Neuronal stem cell (in vitro differentiated cells): ENCODE data around the gene PRXL2B.

Experiments used
- DNase-seq: peaks from one replicate; pipeline ENCODE4 v3.0.0-alpha.2; 2013; ENCODE audit warnings: low spot score
- H2AFZ ChIP-seq: one replicate; pipeline ENCODE4 v1.6.1; 2013; ENCODE audit warnings: mild to moderate bottlenecking, low read length, inconsistent platforms
- H2AK5ac ChIP-seq: 2 replicates; pipeline ENCODE4 v1.6.1; 2013; ENCODE audit warnings: low read depth, mild to moderate bottlenecking, inconsistent platforms, low read length, moderate library complexity, mixed read lengths
- H2BK120ac ChIP-seq: 2 replicates; pipeline ENCODE4 v1.6.1; 2013; ENCODE audit warnings: low read depth, mild to moderate bottlenecking, inconsistent platforms, low read length, moderate library complexity, mixed read lengths
- H2BK12ac ChIP-seq: one replicate; pipeline ENCODE4 v1.6.1; 2013; ENCODE audit warnings: low read length, inconsistent platforms
- H2BK15ac ChIP-seq: 2 replicates; pipeline ENCODE4 v1.6.1; 2013; ENCODE audit warnings: mild to moderate bottlenecking, low read length, inconsistent platforms, mixed read lengths
- H2BK5ac ChIP-seq: one replicate; pipeline ENCODE4 v1.6.1; 2013; ENCODE audit warnings: inconsistent platforms, mild to moderate bottlenecking, low read length, moderate library complexity
- H3K14ac ChIP-seq: one replicate; pipeline ENCODE4 v1.6.1; 2013; ENCODE audit warnings: low read length, inconsistent platforms
- H3K18ac ChIP-seq: 2 replicates; pipeline ENCODE4 v1.6.1; 2013; ENCODE audit warnings: low read length, inconsistent platforms
- H3K23ac ChIP-seq: 2 replicates; pipeline ENCODE4 v1.6.1; 2013; ENCODE audit warnings: low read depth, mild to moderate bottlenecking, mixed read lengths, low read length, inconsistent platforms; ENCODE audit not compliant: poor library complexity
- H3K27ac ChIP-seq: replicated peaks from 3 replicates; pipeline ENCODE4 v1.5.1; 2013; ENCODE audit warnings: low read length, inconsistent platforms
- H3K27me3 ChIP-seq, 3 experiments: 2 replicates each; pipeline ENCODE4 v1.6.1; 2013; ENCODE audit warnings: low read length in 3 of 3, mild to moderate bottlenecking in 2 of 3, inconsistent platforms in 1 of 3, low read depth in 1 of 3, mixed read lengths in 1 of 3, moderate library complexity in 1 of 3; ENCODE audit not compliant: control insufficient read depth in 3 of 3, insufficient read depth in 3 of 3
- H3K36me3 ChIP-seq, 2 donors: replicated peaks in 1 of 2; 2 replicates each; pipeline ENCODE4 v1.6.1; 2013; ENCODE audit warnings: low read length in 2 of 2; ENCODE audit not compliant: control insufficient read depth in 2 of 2, insufficient read depth in 2 of 2
- H3K4ac ChIP-seq: 2 replicates; pipeline ENCODE4 v1.6.1; 2013; ENCODE audit warnings: inconsistent platforms, mild to moderate bottlenecking, low read length, moderate library complexity
- H3K4me1 ChIP-seq, 2 donors: 1 replicate in 1 of 2; 2 replicates in 1 of 2; pipeline ENCODE4 v1.6.1; 2013; ENCODE audit warnings: low read length in 2 of 2, low read depth in 1 of 2; ENCODE audit not compliant: control insufficient read depth in 2 of 2, insufficient read depth in 1 of 2
- H3K4me2 ChIP-seq: one replicate; pipeline ENCODE4 v1.6.1; 2013; ENCODE audit warnings: mild to moderate bottlenecking, low read length, inconsistent platforms; ENCODE audit not compliant: insufficient read depth, poor library complexity, severe bottlenecking
- H3K4me3 ChIP-seq, 2 donors: 2 replicates each; pipeline ENCODE4 v1.5.1; 2013; ENCODE audit warnings: low read length in 2 of 2, mild to moderate bottlenecking in 2 of 2, inconsistent platforms in 1 of 2, moderate library complexity in 1 of 2
- H3K79me1 ChIP-seq: one replicate; pipeline ENCODE4 v1.6.1; 2013; ENCODE audit warnings: low read depth, mild to moderate bottlenecking, inconsistent platforms, low read length, moderate library complexity
- H3K9ac ChIP-seq: one replicate; pipeline ENCODE4 v1.6.1; 2013; ENCODE audit warnings: mild to moderate bottlenecking, low read depth, low read length, inconsistent platforms; ENCODE audit not compliant: poor library complexity
- H3K9me3 ChIP-seq, 2 donors: replicated peaks in 1 of 2; 2 replicates each; pipeline versions ENCODE3 to v1.6.1; 2013; ENCODE audit warnings: low read length in 2 of 2, mild to moderate bottlenecking in 2 of 2, inconsistent platforms in 1 of 2, low read depth in 1 of 2, mixed read lengths in 1 of 2, moderate library complexity in 1 of 2; ENCODE audit not compliant: control insufficient read depth in 2 of 2, insufficient read depth in 1 of 2
- H4K8ac ChIP-seq: one replicate; pipeline ENCODE4 v1.6.1; 2013; ENCODE audit warnings: low read depth, mild to moderate bottlenecking, inconsistent platforms, low read length, moderate library complexity
- H4K91ac ChIP-seq: one replicate; pipeline ENCODE4 v1.6.1; 2013; ENCODE audit warnings: low read length, low read depth, mild to moderate bottlenecking, inconsistent platforms; ENCODE audit not compliant: poor library complexity
- WGBS, 2 donors: extraction: QIAGEN DNeasy Blood & Tissue Kit; methylation state at CpG; one replicate each; pipeline ENCODE4 v1.1.7; 2013; ENCODE audit warnings: missing lambda C conversion rate in 2 of 2, mixed read lengths in 1 of 2; ENCODE audit not compliant: insufficient read length in 2 of 2, insufficient replicate concordance in 1 of 2; ENCODE audit errors: extremely low coverage in 2 of 2; 5-methylcytosine and 5-hydroxymethylcytosine counted together

The PRXL2B gene

GRCh38 chr1:2582391-2582790 lies 4.2 kb upstream of the PRXL2B start:
- H3K27me3 ChIP-seq, result no peaks in the 10 kb centered on the region
- WGBS, 2 donors, result no CpG with 5 or more reads among the region's 7 CpGs
- no peak overlapping the region for H3K23ac ChIP-seq
- no peak overlapping the region for H2BK120ac ChIP-seq
- H2BK15ac ChIP-seq, result no peak overlapping the region
- H3K4me2 ChIP-seq, result no peak overlapping the region
- H3K9me3 ChIP-seq, result peaks cover 0 to 5% of the 10 kb centered on the region in 2 donors
- no peak overlapping the region for H2BK12ac ChIP-seq
- no peak overlapping the region for H3K4me3 ChIP-seq
- H3K4me1 ChIP-seq, result peaks cover 9 to 13% of the 10 kb centered on the region in 2 donors
- no peak overlapping the region for H3K18ac ChIP-seq
- H2AFZ ChIP-seq, result no peak overlapping the region
- H2AK5ac ChIP-seq, result no peak overlapping the region
- no peak overlapping the region for H2BK5ac ChIP-seq
- H4K8ac ChIP-seq, result no peak overlapping the region
- H3K14ac ChIP-seq, result no peak overlapping the region
- no peak overlapping the region for H3K27ac ChIP-seq
- H3K9ac ChIP-seq, result no peak overlapping the region
- H3K4ac ChIP-seq, result no peak overlapping the region
- peaks cover 2% of the 10 kb centered on the region for H3K79me1 ChIP-seq
- no peak overlapping the region for H4K91ac ChIP-seq
- no peak for DNase-seq
- H3K36me3 ChIP-seq, result no peaks in the 10 kb centered on the region

GRCh38 chr1:2583331-2583791 lies 3.2 kb upstream of the PRXL2B start:
- H3K18ac ChIP-seq, result no peak overlapping the region
- peaks cover 8 to 9% of the 10 kb centered on the region in 2 donors for H3K4me1 ChIP-seq
- peak overlapping the region; percentile 75 for H2BK15ac ChIP-seq
- H3K9me3 ChIP-seq, result peaks cover 0 to 5% of the 10 kb centered on the region in 2 donors
- no peak overlapping the region for H4K8ac ChIP-seq
- H3K36me3 ChIP-seq, result no peaks in the 10 kb centered on the region
- H2BK5ac ChIP-seq, result no peak overlapping the region
- peak overlapping the region; percentile 70 for H3K9ac ChIP-seq
- H3K4ac ChIP-seq, result peak overlapping the region; percentile 53
- H3K79me1 ChIP-seq, result peaks cover 9% of the 10 kb centered on the region
- no peak overlapping the region for H3K4me3 ChIP-seq
- H2AK5ac ChIP-seq, result peak overlapping the region; percentile 92
- DNase-seq, result no peak
- peak overlapping the region; percentile 75 for H3K23ac ChIP-seq
- no peak overlapping the region for H3K27ac ChIP-seq
- H2AFZ ChIP-seq, result no peak overlapping the region
- no peak overlapping the region for H3K4me2 ChIP-seq
- no CpG with 5 or more reads among the region's 5 CpGs for WGBS, 2 donors
- no peaks in the 10 kb centered on the region for H3K27me3 ChIP-seq
- H4K91ac ChIP-seq, result no peak overlapping the region
- H3K14ac ChIP-seq, result peak overlapping the region; percentile 38
- H2BK120ac ChIP-seq, result no peak overlapping the region
- H2BK12ac ChIP-seq, result no peak overlapping the region

- Histone ChIP-seq H4K91ac (no peak overlapping the region), H3K14ac (no peak overlapping the region), H2AK5ac (peak overlapping the region; percentile 92), H3K4ac (no peak overlapping the region), H2BK15ac (peak overlapping the region; percentile 75), H3K4me1 (peaks cover 7 to 8% of the 10 kb centered on the region in 2 donors), H3K4me3 (no peak overlapping the region), H3K36me3 (peaks cover 0 to 1% of the 10 kb centered on the region in 2 donors), H2BK5ac (no peak overlapping the region), H2BK12ac (peak overlapping the region; percentile 24), H2BK120ac (no peak overlapping the region), H3K27me3 (no peaks in the 10 kb centered on the region), H3K9me3 (peaks cover 0 to 5% of the 10 kb centered on the region in 2 donors), H3K79me1 (peaks cover 9% of the 10 kb centered on the region), H4K8ac (no peak overlapping the region), H3K18ac (peak overlapping the region; percentile 24), H3K27ac (no peak overlapping the region), H2AFZ (no peak overlapping the region), H3K4me2 (no peak overlapping the region), H3K23ac (peak overlapping the region; percentile 75), H3K9ac (peak overlapping the region; percentile 70)
- DNase-seq, result no peak
- no CpG with 5 or more reads among the region's 14 CpGs for WGBS, 2 donors
These were observed 2.7 kb upstream of the PRXL2B start for GRCh38 chr1:2583871-2584351.

- Histone ChIP-seq H3K14ac (no peak overlapping the region), H2BK15ac (no peak overlapping the region), H3K4ac (peak overlapping the region; percentile 38), H2AFZ (peak overlapping the region; percentile 18), H4K8ac (no peak overlapping the region), H3K36me3 (peaks cover 6 to 9% of the 10 kb centered on the region in 2 donors), H3K23ac (no peak overlapping the region), H3K9ac (peak overlapping the region; percentile 68), H3K9me3 (peaks cover 0 to 9% of the 10 kb centered on the region in 2 donors), H3K79me1 (peaks cover 12% of the 10 kb centered on the region), H2BK12ac (no peak overlapping the region), H3K27me3 (no peaks in the 10 kb centered on the region), H2AK5ac (peak overlapping the region; percentile 95), H3K4me3 (peak overlapping the region in 1 of 2 donors; percentile 18), H3K4me1 (peaks cover 7 to 8% of the 10 kb centered on the region in 2 donors), H2BK5ac (peak overlapping the region; percentile 55), H2BK120ac (no peak overlapping the region), H3K27ac (no peak overlapping the region), H3K18ac (peak overlapping the region; percentile 93), H4K91ac (no peak overlapping the region), H3K4me2 (peak overlapping the region; percentile 70)
- DNase-seq, result no peak
- WGBS, 2 donors, result no CpG with 5 or more reads among the region's 12 CpGs
These were observed 1.8 kb upstream of the PRXL2B start for GRCh38 chr1:2584686-2585317.
